Muscle of arm (tissue), 12 donors: ENCODE data around the gene SORBS1. TPM values are rescaled to one million over a fixed set of nuclear protein-coding genes. Genes with fewer than 3 reads are reported as not detected.

Experiments used
- DNase-seq: peaks from one replicate; pipeline ENCODE4 v3.0.0-alpha.2; 2013
- polyA plus RNA-seq, 12 donors: library from polyadenylated mRNA; unstranded; fragments of 120-200 nt; gene quantifications; one replicate each; pipeline ENCODE4 v1.2.1, GENCODE V29; 2013; ENCODE audit not compliant: insufficient read length in 12 of 12

SORBS1 gene
- polyA plus RNA-seq, 12 donors = 47.7 to 149 (median 78.2) TPM; not detected in 1

GRCh38 chr10:95391581-95392216 is 169.5 kb downstream of the SORBS1 start:
- DNase-seq = peak; percentile 46

- DNase-seq = no peak
These were observed 170.0 kb downstream of the SORBS1 start for GRCh38 chr10:95391164-95391563.

GRCh38 chr10:95389982-95390381 is 171.2 kb downstream of the SORBS1 start:
- DNase-seq = no peak

DNA sequence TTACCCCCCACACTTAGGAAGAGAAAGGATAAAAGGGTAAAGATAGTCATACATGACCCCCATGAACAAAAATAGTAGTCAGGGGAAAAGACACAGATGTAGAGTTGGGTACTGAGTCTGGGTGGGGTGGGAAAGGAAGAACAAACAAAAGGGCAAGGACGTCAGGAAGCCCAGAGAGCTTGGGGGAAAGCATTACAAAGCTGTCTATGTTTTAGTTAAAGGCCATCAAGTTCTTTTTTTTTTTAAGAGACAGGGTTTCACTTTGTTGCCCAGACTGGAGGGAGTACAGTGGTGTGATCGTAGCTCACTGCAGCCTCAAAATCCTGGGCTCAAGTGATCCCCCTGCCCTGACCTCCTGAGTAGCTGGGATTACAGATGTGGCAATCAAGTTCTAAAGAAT is 172.0 kb downstream of the SORBS1 start:
- no peak for DNase-seq

DNA sequence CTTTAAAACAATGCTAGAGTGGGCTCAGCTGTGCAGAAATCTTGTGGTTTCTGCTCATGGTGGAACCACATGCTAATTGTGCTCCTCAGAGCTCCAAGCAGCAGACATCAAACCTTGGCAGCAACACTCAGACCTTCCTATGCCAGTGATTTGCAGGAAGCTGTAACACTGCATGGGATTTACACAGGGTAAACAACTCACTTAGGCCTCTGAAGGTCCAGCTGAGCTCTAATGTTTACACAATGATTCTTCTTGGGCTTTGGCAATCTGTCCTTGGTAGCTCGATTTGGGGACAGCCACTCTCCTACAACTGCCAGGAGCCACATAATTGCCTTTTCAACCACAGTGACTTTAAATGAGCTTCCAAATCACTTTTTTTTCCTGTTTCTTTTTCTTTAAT is 172.6 kb downstream of the SORBS1 start:
- no peak for DNase-seq

GRCh38 chr10:95388109-95388471 is 173.1 kb downstream of the SORBS1 start:
- DNase-seq = no peak

- DNase-seq = no peak
These were observed 177.0 kb downstream of the SORBS1 start for GRCh38 chr10:95384011-95384704.

DNA sequence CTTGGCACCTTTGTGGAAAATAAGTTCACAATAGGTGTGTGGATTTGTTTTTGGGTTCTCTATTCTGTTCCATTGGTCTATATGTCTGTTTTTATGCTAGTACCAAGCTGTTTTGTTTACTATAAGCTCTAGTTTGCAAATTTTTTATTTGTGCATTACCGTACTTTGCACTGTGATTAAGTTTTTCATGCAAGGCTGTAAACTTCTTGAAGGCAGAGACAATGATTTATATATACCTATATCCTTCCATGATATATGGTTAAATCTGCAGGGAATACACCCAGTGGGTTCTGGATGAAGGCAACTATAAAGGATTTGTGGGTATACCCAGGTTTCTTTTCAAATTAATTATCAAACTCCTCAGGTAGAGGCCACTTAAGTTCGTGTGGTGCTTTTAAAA is 178.6 kb downstream of the SORBS1 start:
- DNase-seq = no peak

GRCh38 chr10:95382174-95382573 is 179.0 kb downstream of the SORBS1 start:
- DNase-seq = no peak

- peak; percentile 13 for DNase-seq
These were observed 183.2 kb downstream of the SORBS1 start for GRCh38 chr10:95377950-95378349.

GRCh38 chr10:95375418-95375817 is 185.8 kb downstream of the SORBS1 start:
- no peak for DNase-seq

- DNase-seq = peak; percentile 73
These were observed 186.5 kb downstream of the SORBS1 start for GRCh38 chr10:95374597-95375209.

- no peak for DNase-seq
These were observed 187.5 kb downstream of the SORBS1 start for GRCh38 chr10:95373660-95374059.

GRCh38 chr10:95364342-95364741 is 196.8 kb downstream of the SORBS1 start:
- DNase-seq = no peak

GRCh38 chr10:95363303-95363912 is 197.8 kb downstream of the SORBS1 start:
- peak; percentile 56 for DNase-seq

DNA sequence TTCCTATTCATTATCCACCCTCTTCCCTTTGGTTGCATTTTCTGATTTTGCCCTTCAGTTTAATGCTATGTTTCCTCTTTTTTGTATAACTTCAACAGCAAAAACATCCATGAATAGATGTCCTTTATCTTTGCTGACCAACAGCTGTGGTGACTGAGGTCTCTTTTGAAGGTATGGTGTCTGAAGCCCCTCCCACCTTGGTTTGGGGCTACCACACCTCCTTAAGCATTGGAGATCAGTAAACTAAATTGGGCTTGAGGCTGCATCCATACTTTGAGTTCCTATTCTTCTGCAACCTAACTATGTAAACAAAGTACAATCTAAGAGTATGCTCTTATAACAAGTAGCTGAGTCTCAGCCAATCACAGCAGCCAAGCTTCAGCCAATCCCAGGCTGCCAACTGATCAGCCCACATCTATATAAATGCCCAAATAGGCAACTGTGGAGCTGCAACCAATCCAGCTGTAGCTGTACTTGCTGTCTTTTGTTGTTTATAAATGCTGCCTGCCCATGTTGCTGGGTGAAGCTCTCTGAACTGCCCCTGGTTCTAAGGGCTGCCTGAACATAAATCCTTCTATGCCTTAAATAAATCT is 201.0 kb downstream of the SORBS1 start:
- DNase-seq = no peak

DNA sequence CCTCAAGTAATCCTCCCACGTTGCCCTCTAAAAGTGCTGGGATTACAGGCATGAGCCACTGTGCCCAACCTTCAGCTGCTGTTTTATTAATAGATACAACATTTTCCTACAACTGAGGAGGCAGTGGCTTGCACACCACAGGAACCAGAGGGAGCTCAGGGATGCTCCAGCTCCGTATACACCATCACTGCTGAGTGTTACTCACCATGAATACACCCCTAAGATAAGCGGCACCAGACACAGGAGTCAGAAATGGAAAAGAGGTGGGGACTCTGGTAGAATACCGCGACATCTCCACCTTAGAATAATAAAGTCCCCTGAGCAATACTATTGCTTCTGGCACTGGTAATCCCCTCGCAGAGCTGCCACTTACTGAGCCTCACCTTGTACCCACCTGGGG is 201.7 kb downstream of the SORBS1 start:
- no peak for DNase-seq

DNA sequence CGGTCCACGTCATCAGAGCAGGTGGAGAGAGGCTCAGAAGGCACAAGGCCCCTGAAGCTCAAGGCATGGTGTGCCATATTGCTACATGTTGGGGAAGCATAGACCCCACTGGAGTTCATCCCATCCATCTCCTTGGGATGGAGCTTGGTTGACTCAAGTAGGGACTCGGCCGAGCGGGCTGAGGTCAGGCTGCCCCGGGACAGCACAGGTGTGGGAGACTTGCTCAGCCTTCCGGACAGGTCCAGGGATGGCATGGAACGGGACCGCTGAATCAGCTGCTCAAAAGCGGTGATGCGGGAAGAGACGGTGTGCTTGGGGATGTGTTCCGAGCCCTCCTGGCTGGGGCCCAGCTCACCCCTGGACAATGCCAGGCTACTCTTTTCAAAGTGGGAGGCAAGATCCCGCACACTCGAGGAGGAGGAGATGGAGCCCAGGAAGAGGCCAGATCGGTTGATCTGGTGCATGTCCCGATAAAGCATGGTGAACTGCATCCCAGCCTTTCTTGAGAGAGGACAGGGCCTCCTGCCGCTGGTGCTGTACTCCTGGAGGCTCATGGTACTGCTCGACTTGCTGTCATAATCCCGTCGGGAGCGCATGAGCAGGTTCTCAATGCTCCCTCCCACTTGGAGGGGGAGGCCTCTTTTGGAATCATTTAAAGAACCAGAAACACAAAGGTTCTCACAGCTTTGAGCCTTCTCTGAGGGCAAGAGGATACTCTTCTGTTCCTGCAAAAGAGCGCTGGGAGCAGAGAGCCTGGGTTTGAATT is 204.8 kb downstream of the SORBS1 start:
- DNase-seq = no peak

GRCh38 chr10:95355301-95355700 is 205.9 kb downstream of the SORBS1 start:
- DNase-seq = no peak

DNA sequence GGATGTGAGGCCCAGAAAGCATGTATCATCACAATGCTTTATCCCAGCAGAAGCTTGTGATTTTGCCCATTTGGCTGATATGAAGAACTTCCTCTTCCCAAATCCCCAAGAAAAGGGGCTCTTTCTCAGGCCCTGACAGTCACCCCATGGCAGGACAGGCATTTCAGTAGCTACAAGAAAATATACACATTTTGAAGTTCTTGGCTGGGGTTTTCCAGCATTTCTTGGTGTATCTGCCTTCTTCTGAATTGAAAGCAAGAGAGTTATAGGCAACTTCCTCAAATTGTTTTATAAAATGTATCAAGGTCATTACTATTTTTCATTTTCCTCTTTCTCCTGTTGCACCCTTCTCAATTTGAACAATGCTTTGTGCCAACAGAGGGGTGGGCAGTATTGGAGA is 207.1 kb downstream of the SORBS1 start:
- DNase-seq = no peak

GRCh38 chr10:95353123-95353522 is 208.0 kb downstream of the SORBS1 start:
- no peak for DNase-seq

- no peak for DNase-seq
These were observed 208.5 kb downstream of the SORBS1 start for GRCh38 chr10:95352684-95353083.
